BLaER1 (cell line): Measurements from ENCODE around the gene PCDHB5.
A peak's percentile ranks its signal among the peaks of the same experiment; 100 is the strongest.
"Not testable (repeated sequence)": the region's sequence is repeated elsewhere in the genome, so short reads cannot be mapped to it uniquely, and the experiment has no call there.

ENCODE experiments used
- H3K27ac ChIP-seq: shearing (Covaris generic); formaldehyde crosslinking; 2 replicates; pipeline ENCODE4 v1.8.1; 2022
- H3K27me3 ChIP-seq: shearing (Covaris generic); formaldehyde crosslinking; 2 replicates; pipeline ENCODE4 v1.8.1; 2022
- H3K36me3 ChIP-seq: shearing (Covaris generic); formaldehyde crosslinking; 2 replicates; pipeline ENCODE4 v1.8.1; 2022
- H3K4me1 ChIP-seq: shearing (Covaris generic); formaldehyde crosslinking; 2 replicates; pipeline ENCODE4 v1.8.1; 2022
- H3K4me2 ChIP-seq: shearing (Covaris generic); formaldehyde crosslinking; 2 replicates; pipeline ENCODE4 v1.8.1; 2022
- H3K4me3 ChIP-seq: shearing (Covaris generic); formaldehyde crosslinking; 2 replicates; pipeline ENCODE4 v1.8.1; 2022
- H3K9ac ChIP-seq: shearing (Covaris generic); formaldehyde crosslinking; 2 replicates; pipeline ENCODE4 v1.8.1; 2022
- H3K9me3 ChIP-seq: shearing (Covaris generic); formaldehyde crosslinking; 2 replicates; pipeline ENCODE4 v1.8.1; 2022
- H4K20me1 ChIP-seq: shearing (Covaris generic); formaldehyde crosslinking; 2 replicates; pipeline ENCODE4 v1.8.1; 2022
- Cebpa-rat ChIP-seq: shearing (Covaris generic); IDR thresholded peaks from 2 replicates; pipeline ENCODE4 v1.8.1; 2022

The PCDHB5 gene

GRCh38 chr5:141135030-141135717, at the start of gene PCDHB5:
PCDHB5 (plus strand) TSS chr5:141135206; CDS start chr5:141135435, 229 bp downstream.
- H3K4me3 ChIP-seq, result no peak within 1 kb of the TSS
- no peak within 1 kb of the TSS for H3K4me2 ChIP-seq

GRCh38 chr5:141094481-141095262, 40.3 kb upstream of the PCDHB5 start, which contains the start of gene PCDHB2:
PCDHB2 (plus strand) TSS chr5:141094615; CDS start chr5:141094791, 176 bp downstream.
- no peaks in the 10 kb centered on the region for H4K20me1 ChIP-seq
- no peak within 1 kb of the TSS for H3K9ac ChIP-seq
- no peaks in the 10 kb centered on the region for H3K27me3 ChIP-seq
- H3K9me3 ChIP-seq, result peaks cover 18% of the 10 kb centered on the region
- no peak within 1 kb of the TSS for H3K4me3 ChIP-seq
- no peaks in the 10 kb centered on the region for H3K36me3 ChIP-seq
- H3K4me2 ChIP-seq, result no peak within 1 kb of the TSS
- no peak for TF ChIP-seq Cebpa-rat
- H3K27ac ChIP-seq, result no peak within 1 kb of the TSS
- no peaks in the 10 kb centered on the region for H3K4me1 ChIP-seq

More at GRCh38 chr5:141135030-141135717, at the start of gene PCDHB5:
- Histone ChIP-seq H3K27me3 (no peaks in the 10 kb centered on the region), H3K9ac (no peak within 1 kb of the TSS), H3K27ac (no peak within 1 kb of the TSS), H3K4me1 (no peaks in the 10 kb centered on the region), H3K9me3 (peaks cover 35% of the 10 kb centered on the region), H4K20me1 (no peaks in the 10 kb centered on the region), H3K36me3 (no peaks in the 10 kb centered on the region)
- TF ChIP-seq Cebpa-rat, result no peak

DNA sequence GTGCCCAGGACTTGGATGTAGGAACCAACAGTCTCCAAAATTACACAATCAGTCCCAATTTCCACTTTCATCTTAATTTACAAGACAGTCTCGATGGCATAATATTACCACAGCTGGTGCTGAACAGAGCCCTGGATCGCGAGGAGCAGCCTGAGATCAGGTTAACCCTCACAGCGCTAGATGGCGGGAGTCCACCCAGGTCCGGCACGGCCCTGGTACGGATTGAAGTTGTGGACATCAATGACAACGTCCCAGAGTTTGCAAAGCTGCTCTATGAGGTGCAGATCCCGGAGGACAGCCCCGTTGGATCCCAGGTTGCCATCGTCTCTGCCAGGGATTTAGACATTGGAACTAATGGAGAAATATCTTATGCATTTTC, 39.8 kb upstream of the PCDHB5 start:
- no peaks in the 10 kb centered on the region for H4K20me1 ChIP-seq
- H3K4me3 ChIP-seq, result no peak overlapping the region
- H3K9ac ChIP-seq, result no peak overlapping the region
- H3K4me2 ChIP-seq, result no peak overlapping the region
- no peaks in the 10 kb centered on the region for H3K36me3 ChIP-seq
- peaks cover 19% of the 10 kb centered on the region for H3K9me3 ChIP-seq
- TF ChIP-seq Cebpa-rat, result no peak
- no peaks in the 10 kb centered on the region for H3K4me1 ChIP-seq
- H3K27ac ChIP-seq, result no peak overlapping the region
- H3K27me3 ChIP-seq, result no peaks in the 10 kb centered on the region

DNA sequence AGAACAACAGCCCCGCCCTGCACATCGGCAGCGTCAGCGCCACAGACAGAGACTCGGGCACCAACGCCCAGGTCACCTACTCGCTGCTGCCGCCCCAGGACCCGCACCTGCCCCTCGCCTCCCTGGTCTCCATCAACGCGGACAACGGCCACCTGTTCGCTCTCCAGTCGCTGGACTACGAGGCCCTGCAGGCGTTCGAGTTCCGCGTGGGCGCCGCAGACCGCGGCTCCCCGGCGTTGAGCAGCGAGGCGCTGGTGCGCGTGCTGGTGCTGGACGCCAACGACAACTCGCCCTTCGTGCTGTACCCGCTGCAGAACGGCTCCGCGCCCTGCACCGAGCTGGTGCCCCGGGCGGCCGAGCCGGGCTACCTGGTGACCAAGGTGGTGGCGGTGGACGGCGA, 38.8 kb upstream of the PCDHB5 start:
- H3K4me3 ChIP-seq, H3K4me2 ChIP-seq, H3K9ac ChIP-seq, H3K27me3 ChIP-seq, H3K36me3 ChIP-seq, H4K20me1 ChIP-seq, H3K4me1 ChIP-seq, H3K27ac ChIP-seq: not testable (repeated sequence)
- H3K9me3 ChIP-seq, result peaks cover 29% of the 10 kb centered on the region

GRCh38 chr5:141096586-141096985, 38.4 kb upstream of the PCDHB5 start:
- not testable (repeated sequence) for H3K27me3 ChIP-seq, H3K9ac ChIP-seq, H3K36me3 ChIP-seq, H4K20me1 ChIP-seq, H3K4me1 ChIP-seq, H3K4me2 ChIP-seq, H3K4me3 ChIP-seq, H3K27ac ChIP-seq
- H3K9me3 ChIP-seq, result peaks cover 33% of the 10 kb centered on the region

GRCh38 chr5:141100243-141100805, 34.7 kb upstream of the PCDHB5 start, which contains the start of gene PCDHB3:
PCDHB3 (plus strand) TSS chr5:141100473; CDS start chr5:141100650, 177 bp downstream.
- Histone ChIP-seq H3K9ac (no peak within 1 kb of the TSS), H3K4me3 (peak within 1 kb of the TSS; percentile 14; the same call in 1 of the 2 replicates), H3K4me2 (no peak within 1 kb of the TSS), H3K9me3 (peaks cover 32% of the 10 kb centered on the region), H3K27me3 (no peaks in the 10 kb centered on the region), H3K27ac (no peak within 1 kb of the TSS), H3K36me3 (no peaks in the 10 kb centered on the region), H3K4me1 (no peaks in the 10 kb centered on the region), H4K20me1 (no peaks in the 10 kb centered on the region)
- TF ChIP-seq Cebpa-rat, result no peak

- Histone ChIP-seq H4K20me1 (no peaks in the 10 kb centered on the region), H3K27me3 (no peaks in the 10 kb centered on the region), H3K27ac (no peak overlapping the region), H3K36me3 (no peaks in the 10 kb centered on the region), H3K4me1 (no peaks in the 10 kb centered on the region), H3K4me2 (no peak overlapping the region), H3K9ac (no peak overlapping the region), H3K4me3 (no peak overlapping the region), H3K9me3 (peaks cover 25% of the 10 kb centered on the region)
- TF ChIP-seq Cebpa-rat, result no peak
Observed at GRCh38 chr5:141101059-141101458, 33.9 kb upstream of the PCDHB5 start.

DNA sequence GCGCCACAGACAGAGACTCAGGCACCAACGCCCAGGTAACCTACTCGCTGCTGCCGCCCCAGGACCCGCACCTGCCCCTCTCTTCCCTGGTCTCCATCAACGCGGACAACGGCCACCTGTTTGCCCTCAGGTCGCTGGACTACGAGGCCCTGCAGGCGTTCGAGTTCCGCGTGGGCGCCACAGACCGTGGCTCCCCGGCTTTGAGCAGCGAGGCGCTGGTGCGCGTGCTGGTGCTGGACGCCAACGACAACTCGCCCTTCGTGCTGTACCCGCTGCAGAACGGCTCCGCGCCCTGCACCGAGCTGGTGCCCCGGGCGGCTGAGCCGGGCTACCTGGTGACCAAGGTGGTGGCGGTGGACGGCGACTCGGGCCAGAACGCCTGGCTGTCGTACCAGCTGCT, 32.9 kb upstream of the PCDHB5 start:
- not testable (repeated sequence) for H3K4me3 ChIP-seq, H3K27ac ChIP-seq, H3K4me2 ChIP-seq, H3K4me1 ChIP-seq, H3K9ac ChIP-seq, H3K36me3 ChIP-seq, H4K20me1 ChIP-seq, H3K27me3 ChIP-seq
- H3K9me3 ChIP-seq, result peaks cover 25% of the 10 kb centered on the region

GRCh38 chr5:141102471-141102870, 32.5 kb upstream of the PCDHB5 start:
- H4K20me1 ChIP-seq, H3K36me3 ChIP-seq, H3K27ac ChIP-seq, H3K9ac ChIP-seq, H3K27me3 ChIP-seq, H3K4me3 ChIP-seq, H3K4me2 ChIP-seq, H3K4me1 ChIP-seq: not testable (repeated sequence)
- peaks cover 25% of the 10 kb centered on the region for H3K9me3 ChIP-seq

GRCh38 chr5:141105350-141105749, 29.7 kb upstream of the PCDHB5 start:
- no peaks in the 10 kb centered on the region for H3K27me3 ChIP-seq
- no peak for TF ChIP-seq Cebpa-rat
- H4K20me1 ChIP-seq, result no peaks in the 10 kb centered on the region

More at GRCh38 chr5:141105350-141105749, 29.7 kb upstream of the PCDHB5 start:
- H3K36me3 ChIP-seq, result no peaks in the 10 kb centered on the region
- no peak overlapping the region for H3K9ac ChIP-seq
- H3K27ac ChIP-seq, result no peak overlapping the region
- H3K4me1 ChIP-seq, result no peaks in the 10 kb centered on the region
- no peak overlapping the region for H3K4me2 ChIP-seq
- H3K9me3 ChIP-seq, result peaks cover 22% of the 10 kb centered on the region
- no peak overlapping the region for H3K4me3 ChIP-seq
